ENCODE data around the gene CD28. TPM values are rescaled to one million over a fixed set of nuclear protein-coding genes. Genes with fewer than 3 reads are reported as not detected.
"Not testable (repeated sequence)": the region's sequence is repeated elsewhere in the genome, so short reads cannot be mapped to it uniquely, and the experiment has no call there.

CD28 gene
- total RNA-seq, 1 donor from 2014 or later: 0.77 TPM

DNA sequence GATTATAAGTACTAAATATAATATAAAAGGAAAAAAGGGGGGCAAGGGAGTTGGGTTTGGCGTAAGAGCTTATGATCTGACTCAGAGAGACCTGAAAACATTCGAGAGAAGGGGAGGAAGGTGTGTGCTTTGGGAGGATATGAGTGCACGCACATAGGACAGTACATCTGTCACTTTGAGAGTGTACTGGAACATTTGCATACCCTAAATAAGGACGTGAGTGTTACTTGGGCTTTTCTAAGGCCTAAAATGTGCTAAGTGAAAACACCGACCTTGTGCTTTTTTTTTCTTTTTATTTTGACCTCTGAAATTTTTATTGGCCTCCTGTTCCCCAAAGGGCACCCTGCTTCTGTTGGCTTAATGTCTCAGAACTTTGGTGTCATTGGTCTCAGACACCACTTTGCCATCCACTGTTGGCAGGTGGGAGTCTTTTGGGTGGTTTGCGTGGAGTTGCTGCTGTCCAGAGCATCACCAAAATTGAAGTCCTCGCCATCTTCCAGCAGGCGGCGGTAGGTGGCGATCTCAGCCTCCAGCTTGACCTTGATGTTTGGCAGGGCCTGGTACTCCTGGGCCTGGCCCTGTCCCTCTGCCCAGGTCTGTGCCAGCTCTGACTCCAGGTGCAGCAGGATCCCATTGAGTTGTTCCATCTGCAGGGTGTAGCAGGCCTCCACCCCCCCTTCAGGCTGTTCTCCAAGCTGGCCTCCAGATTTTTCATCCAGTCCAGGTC is 57.7 kb downstream of the CD28 start:
- H3K27ac ChIP-seq (replicated peaks): no peak overlapping the region
- TF ChIP-seq, protein P1, sequence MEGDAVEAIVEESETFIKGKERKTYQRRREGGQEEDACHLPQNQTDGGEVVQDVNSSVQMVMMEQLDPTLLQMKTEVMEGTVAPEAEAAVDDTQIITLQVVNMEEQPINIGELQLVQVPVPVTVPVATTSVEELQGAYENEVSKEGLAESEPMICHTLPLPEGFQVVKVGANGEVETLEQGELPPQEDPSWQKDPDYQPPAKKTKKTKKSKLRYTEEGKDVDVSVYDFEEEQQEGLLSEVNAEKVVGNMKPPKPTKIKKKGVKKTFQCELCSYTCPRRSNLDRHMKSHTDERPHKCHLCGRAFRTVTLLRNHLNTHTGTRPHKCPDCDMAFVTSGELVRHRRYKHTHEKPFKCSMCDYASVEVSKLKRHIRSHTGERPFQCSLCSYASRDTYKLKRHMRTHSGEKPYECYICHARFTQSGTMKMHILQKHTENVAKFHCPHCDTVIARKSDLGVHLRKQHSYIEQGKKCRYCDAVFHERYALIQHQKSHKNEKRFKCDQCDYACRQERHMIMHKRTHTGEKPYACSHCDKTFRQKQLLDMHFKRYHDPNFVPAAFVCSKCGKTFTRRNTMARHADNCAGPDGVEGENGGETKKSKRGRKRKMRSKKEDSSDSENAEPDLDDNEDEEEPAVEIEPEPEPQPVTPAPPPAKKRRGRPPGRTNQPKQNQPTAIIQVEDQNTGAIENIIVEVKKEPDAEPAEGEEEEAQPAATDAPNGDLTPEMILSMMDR (IDR thresholded peaks at IDR 0.05; ENCODE audit: borderline replicate concordance): no peak

DNA sequence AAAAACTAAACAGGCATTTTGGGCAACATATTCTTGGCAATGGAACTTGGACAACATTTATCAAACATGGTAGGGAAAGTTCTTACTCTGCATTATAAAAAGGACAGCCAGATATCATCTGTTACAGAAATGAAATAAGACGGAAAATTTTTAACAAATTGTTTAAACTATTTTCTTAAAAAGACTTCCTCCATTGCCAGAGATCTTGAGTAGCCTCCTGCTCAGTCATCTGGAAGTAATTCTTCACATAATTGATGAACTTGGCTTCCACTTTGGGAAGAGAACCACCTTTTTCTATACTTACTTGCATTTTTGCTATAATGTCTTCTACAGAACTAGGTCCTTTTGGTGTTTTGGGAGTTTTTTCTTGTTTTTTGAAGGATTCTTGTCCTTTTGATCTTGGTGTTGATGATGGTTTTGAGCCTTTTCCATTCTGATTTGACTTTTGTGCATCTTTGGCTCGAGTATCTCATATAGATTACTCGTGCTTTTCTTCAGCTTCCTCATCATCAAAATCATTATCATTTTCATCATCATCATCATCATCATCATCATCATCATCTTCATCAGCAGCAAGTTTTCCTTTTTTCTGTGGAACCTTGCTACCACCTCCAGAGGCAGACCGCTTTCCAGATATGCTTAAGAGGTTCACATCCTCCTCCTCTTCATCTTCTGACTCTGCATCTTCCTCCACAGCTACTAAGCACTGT is 66.2 kb downstream of the CD28 start:
- Histone ChIP-seq H3K9me3 (replicated peaks) (no peaks in the 10 kb centered on the region), H3K27me3 (ENCODE audit: low read depth) (no peaks in the 10 kb centered on the region), H3K36me3 (no peaks in the 10 kb centered on the region), H3K4me1 (no peaks in the 10 kb centered on the region), H3K27ac (replicated peaks) (no peak overlapping the region), H3K4me3 (no peak overlapping the region)
- DNase-seq: no peak
- TF ChIP-seq, protein P1 (IDR thresholded peaks at IDR 0.05; ENCODE audit: borderline replicate concordance): no peak
- intact Hi-C loops (cut with micrococcal nuclease): no loop called here

More for the DNA sequence above, 57.7 kb downstream of the CD28 start:
- Histone ChIP-seq H3K4me1 (no peaks in the 10 kb centered on the region), H3K36me3 (no peaks in the 10 kb centered on the region), H3K9me3 (replicated peaks) (no peaks in the 10 kb centered on the region), H3K27me3 (ENCODE audit: low read depth) (no peaks in the 10 kb centered on the region), H3K4me3 (no peak overlapping the region)
- intact Hi-C loops (cut with micrococcal nuclease): no loop called here
- DNase-seq: no peak

DNA sequence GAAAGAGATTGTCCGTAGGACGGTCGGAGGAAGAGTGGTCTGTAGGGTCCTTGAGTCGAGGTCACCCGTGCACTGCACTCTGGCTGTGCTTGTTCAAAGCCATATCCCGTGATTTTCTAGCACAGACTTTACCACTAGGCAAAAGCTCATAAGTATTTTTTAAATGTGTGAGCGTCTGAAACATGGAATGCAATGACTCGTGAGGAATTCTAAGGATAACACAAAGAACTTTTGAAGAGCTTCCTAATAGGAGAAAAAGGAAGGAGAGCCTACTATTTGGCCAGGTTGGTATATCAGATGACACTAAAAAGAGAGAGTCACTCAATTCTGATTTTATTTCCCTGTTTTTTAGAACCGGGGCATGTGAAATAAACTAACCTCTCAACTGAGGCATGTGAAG is 68.3 kb downstream of the CD28 start:
- DNase-seq: no peak
- Histone ChIP-seq H3K9me3 (replicated peaks) (peaks cover 3% of the 10 kb centered on the region), H3K27me3 (ENCODE audit: low read depth) (no peaks in the 10 kb centered on the region), H3K4me3 (no peak overlapping the region), H3K36me3 (no peaks in the 10 kb centered on the region), H3K4me1 (no peaks in the 10 kb centered on the region), H3K27ac (replicated peaks) (no peak overlapping the region)
- TF ChIP-seq, protein P1 (IDR thresholded peaks at IDR 0.05; ENCODE audit: borderline replicate concordance): no peak
- intact Hi-C loops (cut with micrococcal nuclease): no loop called here

DNA sequence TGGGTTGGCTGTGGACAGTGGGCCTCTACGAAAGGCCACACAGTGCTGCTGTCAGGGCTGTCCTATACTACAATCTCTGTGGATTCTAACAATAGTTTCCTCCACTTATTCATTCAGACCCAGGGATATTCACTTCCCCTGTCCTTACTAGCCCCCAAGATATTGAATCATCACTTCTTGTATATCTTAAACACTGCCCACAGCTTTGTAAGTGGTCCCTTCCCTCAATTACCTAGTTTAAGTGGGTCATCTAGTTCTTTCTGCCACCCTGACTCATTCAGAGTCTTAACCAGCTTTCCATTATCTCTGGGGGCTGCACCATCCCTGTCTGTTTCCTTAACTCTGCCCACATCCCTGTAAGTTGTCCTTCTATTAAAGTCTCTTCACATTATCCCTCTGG is 69.2 kb downstream of the CD28 start:
- no peak for DNase-seq
- Histone ChIP-seq H3K27me3 (ENCODE audit: low read depth) (no peaks in the 10 kb centered on the region), H3K36me3 (no peaks in the 10 kb centered on the region), H3K4me3 (no peak overlapping the region), H3K9me3 (replicated peaks) (peaks cover 4% of the 10 kb centered on the region), H3K4me1 (no peaks in the 10 kb centered on the region), H3K27ac (replicated peaks) (no peak overlapping the region)
- TF ChIP-seq, protein P1 (IDR thresholded peaks at IDR 0.05; ENCODE audit: borderline replicate concordance): no peak
- intact Hi-C loops (cut with micrococcal nuclease): no loop called here

DNA sequence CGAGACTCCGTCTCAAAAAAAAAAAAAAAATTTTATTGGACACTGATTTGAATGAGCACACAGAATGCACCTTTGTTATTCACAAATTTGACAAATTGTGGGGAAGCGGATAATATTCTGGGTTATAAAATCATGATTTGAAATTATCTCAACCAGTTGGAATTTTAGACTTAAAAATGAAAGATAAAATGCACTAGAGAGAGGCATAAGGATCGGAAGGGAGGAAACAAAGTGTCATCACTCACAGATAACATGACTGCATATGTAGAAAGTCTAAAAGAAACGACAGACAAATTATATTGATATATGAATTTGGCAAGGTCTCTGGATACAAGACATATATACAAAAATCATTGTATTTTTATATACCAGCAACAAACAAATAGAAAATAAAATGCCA is 70.6 kb downstream of the CD28 start:
- TF ChIP-seq, protein P1 (IDR thresholded peaks at IDR 0.05; ENCODE audit: borderline replicate concordance): no peak

DNA sequence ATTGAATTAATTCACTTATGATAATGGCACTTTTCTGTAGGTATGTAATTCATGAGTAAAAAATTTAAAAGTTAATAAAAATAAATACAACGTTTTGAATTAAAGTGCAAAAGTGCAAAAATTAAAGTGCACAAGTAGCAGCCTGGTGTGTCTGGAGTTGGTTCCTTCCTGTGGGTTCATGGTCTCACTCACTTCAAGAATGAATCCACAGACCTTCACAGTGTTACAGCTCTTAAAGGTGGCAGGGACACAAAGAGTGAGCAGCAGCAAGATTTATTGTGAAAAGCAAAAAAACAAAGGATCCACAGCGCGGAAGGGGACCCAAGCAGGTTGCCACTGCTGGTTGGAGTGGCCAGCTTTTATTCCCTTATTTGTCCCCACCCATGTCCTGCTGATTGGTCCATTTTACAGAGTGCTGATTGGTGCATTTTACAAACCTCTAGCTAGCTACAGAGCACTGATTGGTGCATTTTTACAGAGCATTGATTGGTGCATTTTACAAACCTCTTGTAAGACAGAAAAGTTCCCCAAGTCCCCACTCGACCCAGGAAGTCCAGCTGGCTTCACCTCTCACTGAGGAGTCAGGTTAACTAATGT is 73.1 kb downstream of the CD28 start:
- H3K9me3 ChIP-seq (replicated peaks); H3K27me3 ChIP-seq (ENCODE audit: low read depth); H3K36me3 ChIP-seq; H3K4me3 ChIP-seq; H3K27ac ChIP-seq (replicated peaks); DNase-seq: not testable (repeated sequence)
- intact Hi-C loops (cut with micrococcal nuclease): loop anchor here (10.0 kb wide), 1 partner anchor 95 kb away; no protein-coding TSS in a partner anchor
- H3K4me1 ChIP-seq: peaks cover 21% of the 10 kb centered on the region

More for the DNA sequence above, 70.6 kb downstream of the CD28 start:
- Histone ChIP-seq H3K27ac (replicated peaks) (no peak overlapping the region), H3K4me1 (peaks cover 2% of the 10 kb centered on the region), H3K36me3 (no peaks in the 10 kb centered on the region), H3K4me3 (no peak overlapping the region), H3K9me3 (replicated peaks) (peaks cover 4% of the 10 kb centered on the region), H3K27me3 (ENCODE audit: low read depth) (no peaks in the 10 kb centered on the region)
- no peak for DNase-seq
- intact Hi-C loops (cut with micrococcal nuclease): no loop called here
